HG03378 (cell line): ENCODE data around the gene IGLON5.

Source experiments
- ATAC-seq: cut with Tn5 transposase; IDR thresholded peaks from one replicate; pipeline ENCODE4 v1.9.1; 2021; ENCODE audit warnings: mild to moderate bottlenecking, moderate library complexity; ENCODE audit not compliant: unreplicated experiment

Gene IGLON5

DNA sequence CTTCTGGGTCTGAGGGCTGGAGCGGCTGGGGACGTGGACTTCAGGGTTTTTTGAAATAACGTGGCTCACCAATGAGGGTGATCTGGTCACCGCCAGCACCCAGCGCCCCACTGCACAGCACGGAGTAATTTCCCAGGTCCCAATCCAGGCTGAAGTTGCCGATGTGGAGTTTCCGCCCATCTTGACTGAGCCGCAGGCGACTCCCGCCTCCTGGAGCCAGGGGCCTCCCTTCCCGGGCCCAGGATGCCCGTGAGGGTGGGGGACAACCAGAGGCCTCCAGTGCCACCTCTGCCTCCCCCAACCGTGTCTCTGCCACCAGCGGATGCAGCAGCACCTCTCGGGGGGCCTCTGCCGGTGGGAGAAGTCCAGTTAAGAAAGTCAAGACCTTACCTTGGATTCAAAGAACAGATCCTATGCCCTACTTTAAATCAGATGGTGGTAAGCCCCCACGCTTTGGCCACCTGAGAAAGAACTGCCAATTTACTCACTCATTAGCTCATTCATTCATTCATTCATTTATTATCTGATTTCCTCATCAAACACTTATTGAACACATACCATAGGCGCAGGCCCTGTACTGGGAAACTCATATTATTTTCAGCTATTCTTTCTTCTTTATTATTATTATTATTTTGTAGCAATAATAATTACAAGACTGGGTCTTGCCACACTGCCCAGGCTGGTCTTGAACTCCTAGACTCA, 26.6 kb downstream of the IGLON5 start:
- ATAC-seq, result no peak

DNA sequence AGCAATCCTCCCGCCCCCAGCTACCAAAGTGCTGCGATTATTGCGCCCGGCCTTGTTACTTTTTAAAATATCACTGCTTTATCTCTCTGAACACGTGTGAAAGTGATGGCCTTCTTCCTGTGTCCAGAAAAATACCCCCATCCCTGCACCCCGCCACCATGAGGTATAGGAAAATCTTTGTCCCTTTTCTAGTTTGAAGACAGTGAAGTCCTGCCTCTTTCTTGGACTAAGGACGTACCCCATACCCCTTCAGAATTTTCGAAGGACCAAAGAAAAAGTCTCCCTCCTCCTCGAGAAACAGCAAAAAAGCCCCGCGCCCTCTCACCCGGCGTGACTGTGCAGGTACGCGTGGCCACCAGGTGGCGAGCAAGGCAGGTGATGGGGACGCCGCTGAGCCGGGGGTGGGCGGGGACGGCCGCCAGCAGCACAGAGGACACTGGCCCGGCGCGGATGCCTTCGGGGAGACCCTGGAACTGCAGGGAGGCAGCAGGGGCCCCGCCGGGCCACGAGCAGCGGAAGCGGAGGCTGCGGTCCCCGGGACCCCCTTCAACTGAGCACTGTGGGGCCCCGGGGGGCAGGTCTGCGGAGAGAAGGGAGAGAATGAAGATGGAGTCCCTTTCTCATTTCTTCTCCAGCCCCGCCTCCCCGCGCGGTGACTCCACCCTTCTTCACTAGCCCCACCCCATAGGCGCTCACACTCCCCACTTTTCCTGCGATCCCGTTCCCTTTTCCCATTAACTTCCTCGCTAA, 27.3 kb downstream of the IGLON5 start:
- ATAC-seq, result peak; percentile 47

- no peak for ATAC-seq
Measured at GRCh38 chr19:51339313-51339686, 27.9 kb downstream of the IGLON5 start.

- ATAC-seq, result no peak
Measured at GRCh38 chr19:51339687-51340656, 28.5 kb downstream of the IGLON5 start.

- no peak for ATAC-seq
Measured at GRCh38 chr19:51341066-51341465, 29.6 kb downstream of the IGLON5 start.

DNA sequence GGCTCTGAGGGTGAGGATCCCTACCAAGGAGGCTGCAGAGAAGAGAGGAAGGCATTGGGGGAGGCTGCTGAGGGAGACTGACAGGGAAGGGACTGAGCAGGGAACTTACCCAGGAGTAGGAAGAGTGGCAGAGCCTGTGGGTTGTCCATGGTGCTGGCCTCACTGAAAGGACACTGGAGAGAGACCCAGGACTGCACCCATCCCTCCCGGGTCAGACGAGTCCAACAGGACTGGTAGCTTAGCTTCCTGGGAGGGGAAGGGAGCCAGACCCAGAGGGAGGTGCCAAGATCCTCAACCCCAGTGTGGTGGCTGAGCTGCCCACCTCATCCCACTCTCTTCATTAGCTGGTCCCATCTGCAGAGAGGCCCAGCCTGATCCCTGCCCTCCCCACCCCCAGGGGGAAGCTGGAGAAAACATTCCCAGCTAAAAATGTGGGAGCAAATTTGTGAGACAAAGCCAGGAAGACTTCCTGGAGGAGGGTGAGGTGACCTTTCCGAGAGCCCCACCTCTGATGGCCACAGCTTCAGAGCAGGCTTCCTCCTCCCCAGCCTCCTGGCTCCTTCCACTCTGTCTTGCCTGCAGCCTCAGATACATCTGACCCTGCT, 30.6 kb downstream of the IGLON5 start, which contains the start of gene VSIG10L:
TSS of gene VSIG10L (minus strand) at position 164 of the 605 bp plus-strand sequence. CDS start at position 149, 15 bp downstream.
- ATAC-seq, result no peak

DNA sequence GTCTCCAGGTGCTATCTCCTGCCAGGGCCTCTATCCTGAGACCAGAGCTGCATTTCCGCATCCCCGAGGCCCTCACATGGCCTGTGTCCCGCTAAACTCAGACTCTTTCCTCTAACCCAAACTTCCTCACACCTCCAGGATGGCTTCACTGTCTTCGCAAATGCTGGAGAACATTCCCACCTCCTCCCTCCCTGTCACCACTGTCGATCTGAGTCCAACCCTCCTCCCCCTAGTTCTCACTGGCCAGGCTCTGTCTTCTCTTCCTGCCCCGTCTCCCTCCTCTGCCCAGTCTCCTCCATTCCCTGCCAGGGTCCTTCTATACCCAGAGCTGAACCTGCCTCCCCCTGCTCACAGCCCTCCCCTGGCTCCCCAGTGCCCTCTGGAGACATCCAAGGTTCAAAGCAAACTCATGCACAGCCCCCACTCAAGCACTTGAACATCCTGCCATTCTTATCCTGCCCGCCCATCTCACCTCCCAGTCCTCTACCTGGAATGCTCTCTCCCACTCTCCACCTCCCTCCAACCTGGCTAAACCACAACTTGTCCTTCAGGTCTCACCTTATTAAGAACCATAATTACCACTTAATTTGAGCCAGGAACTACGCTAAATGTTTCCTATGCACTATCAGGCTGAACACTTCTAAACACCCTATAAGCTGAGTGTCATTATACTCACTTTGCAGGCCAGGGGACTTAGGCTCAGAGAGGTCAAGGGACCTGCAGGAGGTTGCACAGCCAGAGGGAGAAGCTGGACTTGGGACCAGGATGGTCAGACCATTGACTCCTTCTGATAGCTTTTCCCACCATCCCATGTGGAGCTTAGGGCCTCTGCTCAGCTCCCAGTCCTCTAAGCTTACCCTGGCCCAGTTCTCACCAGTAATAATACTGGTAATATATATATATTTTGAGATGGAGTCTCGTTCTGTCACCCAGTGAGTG, 31.5 kb downstream of the IGLON5 start:
- no peak for ATAC-seq

GRCh38 chr19:51345076-51345620, 33.7 kb downstream of the IGLON5 start:
- ATAC-seq, result no peak

DNA sequence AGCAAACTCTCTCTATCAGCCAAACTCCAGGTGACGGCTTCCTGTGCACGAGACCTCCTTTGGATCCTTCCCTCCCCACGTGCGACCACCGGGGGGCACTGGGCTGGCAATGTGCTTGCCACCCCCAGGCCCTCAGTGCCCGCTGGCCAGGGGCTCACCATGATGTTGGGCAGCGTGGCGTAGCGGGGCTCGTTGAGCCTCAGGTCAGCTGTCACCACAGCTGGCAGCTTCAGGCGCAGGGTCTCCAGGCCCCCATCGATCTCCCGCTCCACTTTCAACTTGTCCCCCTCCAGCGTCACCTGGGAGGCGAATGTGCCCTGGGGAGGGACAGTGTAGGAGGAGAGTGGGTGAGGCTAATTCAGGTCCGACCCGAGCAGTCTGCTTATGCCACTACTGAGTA, 35.3 kb downstream of the IGLON5 start:
- no peak for ATAC-seq

- ATAC-seq, result no peak
Measured at GRCh38 chr19:51347209-51347928, 35.9 kb downstream of the IGLON5 start.

DNA sequence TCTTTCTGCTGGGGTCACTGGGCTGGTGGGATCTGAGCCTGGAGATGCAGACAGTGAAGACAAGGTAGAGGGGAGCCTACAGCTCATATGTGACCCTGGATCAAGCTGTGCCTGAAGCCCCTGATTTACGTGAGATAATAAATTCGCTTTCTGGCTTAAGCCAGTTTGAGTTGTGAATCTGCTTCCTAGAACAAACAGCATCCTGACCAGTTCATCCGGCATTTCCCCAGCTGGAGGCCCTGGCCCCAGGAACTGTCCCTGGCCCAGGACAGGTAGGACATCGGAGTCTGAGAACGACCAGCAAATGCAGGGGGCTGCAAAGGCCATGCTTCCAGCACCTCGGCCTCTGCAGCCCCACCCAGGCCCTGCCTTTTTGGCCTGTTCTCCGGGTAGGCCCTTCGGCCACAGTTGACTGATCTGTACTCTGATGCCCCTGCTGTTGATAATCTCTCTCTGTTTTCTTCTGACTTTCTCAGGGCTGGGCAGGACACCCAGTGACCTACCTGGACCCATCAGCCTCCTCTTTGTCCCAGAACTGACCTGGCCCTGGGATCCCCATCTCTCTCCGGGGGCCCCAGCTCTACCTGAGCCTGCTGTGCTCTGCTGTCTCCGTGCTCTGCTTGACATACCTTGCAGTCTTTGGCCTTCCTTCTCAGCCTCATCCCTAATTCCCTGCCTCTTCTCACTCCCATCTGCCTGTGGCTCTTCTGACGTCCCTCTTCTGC, 40.0 kb downstream of the IGLON5 start:
- ATAC-seq, result no peak

GRCh38 chr19:51352783-51353360, 41.4 kb downstream of the IGLON5 start:
- ATAC-seq, result no peak

DNA sequence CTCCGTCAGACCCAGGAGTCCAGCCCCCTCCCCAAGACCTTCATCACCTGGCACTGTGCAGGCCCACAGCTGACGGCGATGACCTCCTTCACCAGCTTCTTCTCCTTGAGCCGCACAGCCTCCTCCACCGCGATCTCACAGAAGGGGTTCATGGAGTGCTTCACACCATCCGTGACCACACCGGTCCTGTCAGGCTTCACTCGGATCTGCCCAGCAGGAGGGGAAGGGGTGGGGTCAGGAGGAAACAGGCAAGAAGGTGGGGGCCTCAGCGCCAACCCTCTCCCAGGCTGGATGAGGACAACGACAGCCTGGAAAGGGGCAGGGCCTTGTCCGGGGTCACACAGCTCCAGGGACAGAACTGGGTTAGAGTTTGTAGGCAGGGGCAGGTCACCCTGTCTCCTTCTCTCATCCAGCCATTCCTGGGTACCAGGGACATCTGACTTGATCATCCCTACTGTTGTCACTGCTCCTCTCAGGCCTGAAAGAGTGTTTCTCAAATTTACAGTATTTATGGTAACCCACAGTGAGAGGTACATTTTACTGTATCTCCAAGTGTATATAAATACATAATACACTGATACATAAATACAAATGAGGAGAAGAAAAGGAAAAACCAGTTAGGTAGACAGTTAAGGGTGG, 42.8 kb downstream of the IGLON5 start:
- no peak for ATAC-seq

DNA sequence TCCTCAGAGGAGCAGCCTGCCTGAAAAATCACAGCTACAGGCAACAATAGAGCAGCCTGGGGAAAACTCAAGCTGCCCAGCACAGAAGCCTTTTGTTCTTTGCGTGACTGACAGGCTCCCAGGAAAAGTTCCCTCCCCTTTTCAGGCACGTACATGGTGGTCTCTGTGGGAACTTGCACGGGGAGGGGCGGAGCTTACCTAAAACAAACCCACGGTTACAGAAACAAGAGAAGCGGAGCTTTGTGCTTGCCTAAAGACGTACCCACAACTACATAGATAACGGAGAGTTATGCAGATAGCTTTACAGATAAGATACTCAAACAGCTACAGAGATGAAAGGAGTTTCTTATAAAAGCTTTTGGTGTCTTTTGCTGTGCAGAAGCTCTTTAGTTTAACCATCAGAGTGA, 43.3 kb downstream of the IGLON5 start:
- no peak for ATAC-seq

- ATAC-seq, result no peak
Measured at GRCh38 chr19:51356159-51356801, 44.8 kb downstream of the IGLON5 start.

GRCh38 chr19:51357952-51358351, 46.5 kb downstream of the IGLON5 start:
- no peak for ATAC-seq

DNA sequence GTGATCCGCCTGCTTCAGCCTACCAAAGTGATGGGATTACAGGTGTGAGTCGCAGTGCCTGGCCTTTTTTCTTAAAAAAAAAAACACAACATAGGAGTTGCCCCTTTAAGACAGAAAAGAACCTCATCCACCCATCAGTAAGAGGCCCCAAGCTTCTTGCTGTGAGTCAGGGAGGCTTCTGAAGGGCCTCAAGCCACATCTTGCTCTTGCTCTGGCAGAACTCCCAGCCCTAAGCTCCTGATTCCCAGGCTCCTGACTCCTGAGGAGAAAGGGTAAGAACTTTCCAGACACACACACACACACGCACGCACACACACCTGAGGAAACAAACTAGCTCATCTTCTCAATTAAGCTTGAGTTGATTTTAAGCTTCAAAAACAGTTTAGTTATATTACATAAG, 47.9 kb downstream of the IGLON5 start:
- no peak for ATAC-seq
